NCI-H2227 treated with DMSO at 0.1 percent for 48 hours (cell line): ENCODE measurements around the gene QSOX2.
"Not testable (repeated sequence)": the region's sequence is repeated elsewhere in the genome, so short reads cannot be mapped to it uniquely, and the experiment has no call there.

ENCODE experiments used
- DNase-seq: peaks from one replicate; lab custom pipeline; 2025; lab: John Stamatoyannopoulos, UW

The QSOX2 gene

GRCh38 chr9:136236471-136237410, 8.9 kb downstream of the QSOX2 start:
- DNase-seq, result not testable (repeated sequence)

- DNase-seq, result no peak
Observed at GRCh38 chr9:136235709-136236455, 9.7 kb downstream of the QSOX2 start.

GRCh38 chr9:136235171-136235570, 10.4 kb downstream of the QSOX2 start:
- DNase-seq, result no peak

GRCh38 chr9:136234597-136234996, 11.0 kb downstream of the QSOX2 start:
- no peak for DNase-seq

- no peak for DNase-seq
Observed at GRCh38 chr9:136233868-136234267, 11.7 kb downstream of the QSOX2 start.

- DNase-seq, result no peak
Observed at GRCh38 chr9:136233411-136233810, 12.2 kb downstream of the QSOX2 start.

- DNase-seq, result no peak
Observed at GRCh38 chr9:136232969-136233368, 12.6 kb downstream of the QSOX2 start.

GRCh38 chr9:136231478-136232297, 13.9 kb downstream of the QSOX2 start:
- no peak for DNase-seq

GRCh38 chr9:136230773-136231172, 14.8 kb downstream of the QSOX2 start:
- DNase-seq, result no peak

GRCh38 chr9:136230365-136230764, 15.2 kb downstream of the QSOX2 start:
- no peak for DNase-seq

- no peak for DNase-seq
Observed at GRCh38 chr9:136229096-136230065, 16.2 kb downstream of the QSOX2 start.

- no peak for DNase-seq
Observed at GRCh38 chr9:136228107-136228875, 17.3 kb downstream of the QSOX2 start.

GRCh38 chr9:136226680-136227407, 18.8 kb downstream of the QSOX2 start:
- no peak for DNase-seq

GRCh38 chr9:136225748-136226679, 19.6 kb downstream of the QSOX2 start:
- no peak for DNase-seq

- no peak for DNase-seq
Observed at GRCh38 chr9:136225366-136225747, 20.3 kb downstream of the QSOX2 start.

GRCh38 chr9:136223871-136224640, 21.6 kb downstream of the QSOX2 start:
- no peak for DNase-seq

- DNase-seq, result no peak
Observed at GRCh38 chr9:136222906-136223285, 22.7 kb downstream of the QSOX2 start.
